AG04450 (cell line): ENCODE data around the gene EDARADD. TPM values are rescaled to one million over a fixed set of nuclear protein-coding genes. Genes with fewer than 3 reads are reported as not detected.

ENCODE experiments used
- CTCF ChIA-PET: fragments of 300-600, 350-600 bp; formaldehyde crosslinking; extraction: SDS; loops from one replicate; lab custom pipeline; 2022; ENCODE audit warnings: antibody characterized with exemption, inconsistent platforms; lab: Charles Lee
- POLR2A ChIA-PET: fragments of 350-600 bp; formaldehyde crosslinking; extraction: SDS; loops from one replicate; lab custom pipeline; 2021; ENCODE audit warnings: antibody characterized with exemption, inconsistent platforms; lab: Yijun Ruan, JAX
- DNase-seq: peaks from one replicate; pipeline ENCODE4 v3.0.0-alpha.2; 2011; ENCODE audit warnings: low read depth, low spot score
- H3K27ac ChIP-seq: one replicate; pipeline ENCODE4 v1.5.1; 2012; ENCODE audit warnings: low read depth, low read length, control low read depth
- H3K27me3 ChIP-seq: one replicate; pipeline ENCODE4 v1.6.0; 2012; ENCODE audit warnings: low read length; ENCODE audit not compliant: control insufficient read depth, insufficient read depth
- H3K4me3 ChIP-seq: 2 replicates; pipeline ENCODE4 v1.5.1; 2011; ENCODE audit warnings: mild to moderate bottlenecking, low read depth, low read length, control low read depth
- H3K9me3 ChIP-seq: 2 replicates; pipeline ENCODE4 v1.5.1; 2012; ENCODE audit warnings: low read length; ENCODE audit not compliant: control insufficient read depth, insufficient read depth
- polyA plus RNA-seq: library from polyadenylated mRNA; depleted of rRNA; stranded (reverse); fragments of >200 nt; gene quantifications from 2 replicates; pipeline ENCODE4 v1.2.3, GENCODE V29; 2011
- TF ChIP-seq, protein P1 (sequence below): IDR thresholded peaks from 2 replicates; pipeline ENCODE4 v1.5.1; 2011; ENCODE audit warnings: low read depth, low read length, control low read depth, inconsistent platforms

The EDARADD gene
- polyA plus RNA-seq, 1 experiment: not detected

GRCh38 chr1:236407059-236407458 lies 13.0 kb downstream of the EDARADD start:
- no peak overlapping the region for H3K27ac ChIP-seq
- H3K4me3 ChIP-seq: no peak overlapping the region
- TF ChIP-seq, protein P1, sequence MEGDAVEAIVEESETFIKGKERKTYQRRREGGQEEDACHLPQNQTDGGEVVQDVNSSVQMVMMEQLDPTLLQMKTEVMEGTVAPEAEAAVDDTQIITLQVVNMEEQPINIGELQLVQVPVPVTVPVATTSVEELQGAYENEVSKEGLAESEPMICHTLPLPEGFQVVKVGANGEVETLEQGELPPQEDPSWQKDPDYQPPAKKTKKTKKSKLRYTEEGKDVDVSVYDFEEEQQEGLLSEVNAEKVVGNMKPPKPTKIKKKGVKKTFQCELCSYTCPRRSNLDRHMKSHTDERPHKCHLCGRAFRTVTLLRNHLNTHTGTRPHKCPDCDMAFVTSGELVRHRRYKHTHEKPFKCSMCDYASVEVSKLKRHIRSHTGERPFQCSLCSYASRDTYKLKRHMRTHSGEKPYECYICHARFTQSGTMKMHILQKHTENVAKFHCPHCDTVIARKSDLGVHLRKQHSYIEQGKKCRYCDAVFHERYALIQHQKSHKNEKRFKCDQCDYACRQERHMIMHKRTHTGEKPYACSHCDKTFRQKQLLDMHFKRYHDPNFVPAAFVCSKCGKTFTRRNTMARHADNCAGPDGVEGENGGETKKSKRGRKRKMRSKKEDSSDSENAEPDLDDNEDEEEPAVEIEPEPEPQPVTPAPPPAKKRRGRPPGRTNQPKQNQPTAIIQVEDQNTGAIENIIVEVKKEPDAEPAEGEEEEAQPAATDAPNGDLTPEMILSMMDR: no peak
- CTCF ChIA-PET: no interaction called here
- no peaks in the 10 kb centered on the region for H3K9me3 ChIP-seq
- H3K27me3 ChIP-seq: no peaks in the 10 kb centered on the region
- no peak for DNase-seq
- POLR2A ChIA-PET: no interaction called here

GRCh38 chr1:236413688-236414087 lies 19.6 kb downstream of the EDARADD start:
- H3K9me3 ChIP-seq: no peaks in the 10 kb centered on the region
- no peak overlapping the region for H3K27ac ChIP-seq
- CTCF ChIA-PET: no interaction called here
- H3K4me3 ChIP-seq: no peak overlapping the region
- no peaks in the 10 kb centered on the region for H3K27me3 ChIP-seq
- no peak for DNase-seq
- TF ChIP-seq, protein P1: no peak
- POLR2A ChIA-PET: no interaction called here

- Histone ChIP-seq H3K27ac (no peak overlapping the region), H3K27me3 (no peaks in the 10 kb centered on the region), H3K9me3 (no peaks in the 10 kb centered on the region), H3K4me3 (no peak overlapping the region)
- ChIA-PET POLR2A (no interaction called here), CTCF (no interaction called here)
- no peak for DNase-seq
- TF ChIP-seq, protein P1: no peak
These were observed 22.1 kb downstream of the EDARADD start for GRCh38 chr1:236416165-236416564.

DNA sequence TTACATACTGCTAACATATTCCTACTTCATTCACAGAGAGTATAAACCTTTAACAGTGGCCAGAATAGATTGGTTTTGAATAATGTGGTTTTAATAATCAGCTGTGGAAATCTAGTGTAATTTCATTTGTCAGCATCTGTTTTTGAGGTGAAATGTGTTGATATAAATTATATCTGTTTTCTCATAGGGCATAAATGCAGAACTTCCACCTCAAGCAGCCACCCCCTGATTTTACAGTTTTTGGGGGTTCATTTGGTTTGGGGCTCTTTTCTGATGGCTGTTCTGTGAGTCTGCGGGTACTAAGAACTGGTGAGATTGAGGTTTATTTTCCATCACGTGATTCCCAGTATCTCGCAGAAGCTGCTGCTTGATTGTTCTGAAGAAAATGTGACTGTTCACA lies 23.2 kb downstream of the EDARADD start:
- no peaks in the 10 kb centered on the region for H3K9me3 ChIP-seq
- POLR2A ChIA-PET: no interaction called here
- DNase-seq: no peak
- no peak overlapping the region for H3K4me3 ChIP-seq
- CTCF ChIA-PET: no interaction called here
- no peaks in the 10 kb centered on the region for H3K27me3 ChIP-seq
- no peak overlapping the region for H3K27ac ChIP-seq
- TF ChIP-seq, protein P1: no peak

DNA sequence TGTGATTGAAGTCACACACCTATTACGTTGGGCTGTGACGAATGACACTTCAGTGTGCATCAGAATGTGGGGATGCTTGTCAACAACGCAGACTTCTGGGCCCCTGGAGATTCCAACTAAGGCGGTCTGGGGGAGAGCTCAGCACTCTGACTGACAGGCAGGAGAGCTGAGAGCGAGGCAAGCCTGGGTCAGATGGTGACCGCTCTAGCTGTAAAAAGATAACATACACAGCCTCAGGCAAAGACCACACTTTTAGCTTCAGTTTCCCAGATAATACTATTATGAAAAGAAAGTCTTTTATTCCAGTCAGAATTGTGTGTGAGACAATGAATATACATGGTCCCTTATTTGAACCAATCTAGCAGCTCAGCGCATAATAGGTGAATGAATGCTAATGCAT lies 25.4 kb downstream of the EDARADD start:
- Histone ChIP-seq H3K27me3 (no peaks in the 10 kb centered on the region), H3K9me3 (no peaks in the 10 kb centered on the region), H3K27ac (no peak overlapping the region), H3K4me3 (no peak overlapping the region)
- TF ChIP-seq, protein P1: no peak
- DNase-seq: no peak
- ChIA-PET POLR2A (no interaction called here), CTCF (no interaction called here)
